GM18498 (cell line): ENCODE results near the gene CPE.
A peak's percentile ranks its signal among the peaks of the same experiment; 100 is the strongest.

ENCODE experiments used
- ATAC-seq: cut with Tn5 transposase; IDR thresholded peaks from one replicate; pipeline ENCODE4 v1.9.1; 2021; ENCODE audit warnings: mild to moderate bottlenecking, moderate library complexity; ENCODE audit not compliant: unreplicated experiment

The CPE gene

DNA sequence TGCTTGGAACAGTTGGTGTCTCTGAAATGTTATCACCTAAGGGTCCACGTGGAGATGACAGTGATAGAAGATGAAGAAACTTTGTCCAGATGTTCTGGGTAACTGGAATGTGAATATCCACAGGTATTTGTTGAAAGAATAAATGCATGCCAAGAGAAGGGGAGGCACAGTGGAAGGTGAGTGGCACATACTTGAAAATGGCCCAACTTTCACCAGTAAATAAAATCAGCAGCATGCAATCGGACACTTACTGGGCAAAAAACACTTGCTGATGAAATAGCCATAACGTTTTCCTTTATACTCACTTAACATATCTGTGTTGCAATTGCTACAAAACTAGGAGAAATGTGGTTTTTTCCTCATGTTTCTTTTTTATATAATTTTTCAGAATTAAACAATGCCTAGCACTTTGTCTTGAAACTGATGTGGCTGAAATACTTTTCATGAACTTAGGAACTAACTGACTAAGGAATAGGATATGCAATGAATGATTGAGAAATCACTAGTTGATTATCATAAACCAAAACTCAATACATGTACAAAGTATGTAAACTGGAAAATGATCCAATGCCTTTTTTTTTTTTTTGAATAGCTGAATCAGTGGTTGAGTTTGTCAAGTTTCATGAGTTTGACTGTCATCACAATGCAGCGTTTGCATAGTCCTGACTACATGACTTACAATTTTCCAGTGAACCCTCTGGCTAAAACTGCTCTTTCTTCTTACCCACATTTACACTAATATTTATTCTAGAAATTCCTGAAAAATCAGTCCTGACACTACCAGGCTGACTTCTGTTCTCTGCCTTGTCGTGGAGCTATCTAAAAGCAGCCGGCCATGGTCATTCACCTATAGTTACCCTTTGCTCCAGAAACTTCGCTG is 127.4 kb downstream of the CPE start:
- ATAC-seq, result no peak

DNA sequence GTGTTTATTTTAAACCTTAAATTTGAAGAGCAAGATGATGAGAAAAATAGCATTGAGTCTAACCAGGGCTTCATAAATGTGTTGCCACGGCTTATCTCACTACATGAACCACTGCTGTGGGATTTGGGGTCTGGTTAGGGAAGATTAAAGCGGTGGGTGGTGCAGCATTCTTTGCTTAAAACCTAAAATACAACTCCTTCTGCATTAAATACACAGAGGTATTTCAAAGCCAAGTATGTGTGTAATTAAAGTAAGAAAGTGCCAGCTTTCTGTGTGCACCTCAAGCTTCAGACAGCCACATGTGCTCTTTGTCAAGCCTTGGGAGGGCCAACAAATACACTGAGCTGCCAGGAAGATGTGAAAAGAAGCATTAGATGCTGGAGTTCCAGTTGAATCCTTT is 128.0 kb downstream of the CPE start:
- ATAC-seq, result no peak

DNA sequence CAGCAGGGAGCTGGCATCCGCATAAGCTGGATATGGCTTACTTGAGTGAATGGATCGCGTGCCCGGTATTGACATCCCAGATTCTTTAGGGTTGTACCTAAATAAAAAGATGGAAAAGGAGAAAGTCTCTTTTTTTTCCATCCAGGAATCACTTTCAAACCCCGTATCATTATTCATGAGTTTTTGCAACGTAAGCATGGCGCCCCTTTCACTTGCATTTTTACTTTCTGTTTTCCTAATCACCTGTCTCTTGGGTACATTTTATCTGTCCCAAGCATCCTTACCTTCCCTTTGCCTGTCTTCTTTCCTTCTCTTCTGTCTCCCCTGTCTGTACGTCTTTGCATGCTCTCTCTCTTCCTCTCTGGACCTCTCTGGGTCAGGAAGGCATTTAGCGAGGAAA is 128.6 kb downstream of the CPE start:
- ATAC-seq, result no peak

DNA sequence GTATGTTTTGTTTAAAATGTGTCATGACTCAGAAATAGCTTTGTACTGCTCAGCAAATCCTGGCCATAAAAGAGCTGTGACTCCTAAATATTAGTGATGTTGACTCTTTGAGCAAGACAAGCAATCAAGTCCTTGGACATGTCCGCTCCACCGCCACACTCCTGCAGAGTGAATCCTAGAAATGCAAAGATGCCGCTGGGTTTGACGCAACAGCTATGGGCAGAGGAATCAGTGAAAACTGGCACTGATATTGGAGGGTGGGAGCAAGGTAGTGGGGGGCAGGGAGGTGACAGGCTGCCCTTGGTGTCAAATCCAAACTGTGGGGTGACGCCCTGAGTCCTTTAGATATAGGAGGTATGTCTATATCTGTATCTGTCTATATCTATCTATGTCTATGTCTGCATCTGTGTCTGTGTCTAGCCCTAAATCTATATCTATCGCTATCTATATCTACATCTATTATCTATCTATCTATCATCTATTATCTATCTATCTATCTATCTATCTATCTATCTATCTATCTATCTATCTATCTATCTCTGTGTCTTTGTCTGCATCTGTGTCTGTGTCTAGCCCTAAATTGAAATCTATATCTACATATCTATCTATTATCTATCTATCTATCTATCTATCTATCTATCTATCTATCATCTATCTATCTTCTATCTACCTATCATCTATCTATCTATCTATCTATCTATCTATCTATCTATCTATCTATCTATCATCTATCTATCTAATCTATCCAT is 129.7 kb downstream of the CPE start:
- ATAC-seq, result no peak

DNA sequence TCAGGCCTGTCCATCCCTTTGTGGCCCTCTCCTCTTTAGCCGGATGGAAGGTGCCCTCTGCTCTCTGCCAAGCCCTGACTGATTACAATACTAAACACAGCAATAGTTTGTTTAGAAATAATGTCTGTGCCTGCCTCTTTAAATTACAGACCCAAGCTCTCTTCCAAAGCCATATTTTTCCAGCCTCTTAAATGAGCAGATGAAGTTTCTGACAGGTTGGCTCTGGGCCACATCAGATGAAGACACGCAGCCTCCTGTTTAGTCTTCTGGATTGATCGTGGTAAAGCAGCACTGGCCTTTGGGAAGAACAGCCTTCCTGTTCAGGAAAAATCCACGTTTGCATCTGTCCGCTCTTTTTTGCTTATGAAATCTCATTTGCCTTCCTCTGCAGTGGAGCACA is 133.6 kb downstream of the CPE start:
- ATAC-seq, result no peak

- ATAC-seq, result no peak
Measured at GRCh38 chr4:165514739-165515138, 135.9 kb downstream of the CPE start.

- ATAC-seq, result no peak
Measured at GRCh38 chr4:165515201-165515600, 136.4 kb downstream of the CPE start.

DNA sequence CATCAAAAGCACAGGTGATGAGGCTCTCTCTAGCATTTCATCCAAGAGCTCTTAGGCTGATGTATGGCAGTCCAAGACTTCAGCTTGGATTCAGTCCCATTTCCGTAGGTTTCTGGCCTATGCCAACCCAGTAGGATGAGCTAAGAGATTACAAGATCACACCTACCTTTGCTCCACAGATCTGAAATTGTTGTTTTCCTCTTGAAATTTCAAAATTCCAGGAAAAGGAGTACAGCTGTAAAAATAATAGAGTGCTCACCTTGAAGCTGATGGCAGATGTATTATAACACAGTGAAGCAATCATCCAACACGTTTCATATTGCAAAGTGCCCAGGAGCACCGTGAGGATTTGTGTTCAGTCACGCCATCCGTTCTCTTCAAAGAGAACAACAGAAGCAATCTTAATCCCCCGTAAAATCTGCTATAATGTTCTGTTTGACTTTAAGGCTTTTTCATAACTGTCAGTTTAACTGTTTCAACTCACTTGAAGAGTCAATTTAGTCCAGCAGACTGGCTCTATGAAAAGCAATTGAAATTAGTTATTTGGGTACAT is 137.5 kb downstream of the CPE start:
- no peak for ATAC-seq

GRCh38 chr4:165517216-165517615 is 138.4 kb downstream of the CPE start:
- ATAC-seq, result no peak

GRCh38 chr4:165518024-165518616 is 139.3 kb downstream of the CPE start:
- ATAC-seq, result no peak

GRCh38 chr4:165518686-165519085 is 139.9 kb downstream of the CPE start:
- ATAC-seq, result no peak

DNA sequence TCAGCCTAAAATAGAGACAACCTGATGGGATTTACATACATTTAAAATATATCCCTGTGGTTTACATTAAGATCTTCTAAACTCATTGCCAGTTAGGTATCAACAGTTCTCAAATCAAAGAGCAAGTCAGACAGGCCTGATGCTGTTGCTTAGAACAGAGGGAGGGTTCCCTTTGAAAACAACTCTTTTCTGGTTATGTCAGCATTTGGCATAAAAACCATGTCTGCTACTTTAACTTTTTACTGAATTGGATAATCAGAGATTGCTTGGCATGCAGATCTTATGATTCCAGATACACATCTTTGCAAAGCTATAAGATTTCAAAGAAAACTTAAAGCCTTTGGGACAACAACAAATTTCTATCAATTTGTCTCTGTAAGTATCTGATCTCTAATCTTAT is 140.8 kb downstream of the CPE start:
- ATAC-seq, result no peak

DNA sequence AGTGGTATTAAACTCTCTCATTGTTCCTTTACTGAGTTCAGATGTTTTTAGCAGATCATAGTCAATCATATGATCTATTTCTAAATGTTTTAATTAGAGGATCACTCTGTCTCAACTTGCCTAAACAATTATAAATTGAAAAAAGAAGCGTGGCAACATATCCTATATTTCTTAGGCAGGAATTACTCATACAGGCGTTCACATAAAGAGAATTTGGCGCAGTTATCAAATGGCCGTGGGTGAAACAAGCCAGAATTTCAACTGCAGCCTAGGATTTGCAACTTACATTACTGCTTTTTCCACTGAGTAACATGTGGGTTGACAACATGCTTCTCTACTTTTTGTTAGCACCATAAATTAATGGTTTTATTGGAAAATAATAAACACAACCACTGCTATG is 141.3 kb downstream of the CPE start:
- no peak for ATAC-seq

DNA sequence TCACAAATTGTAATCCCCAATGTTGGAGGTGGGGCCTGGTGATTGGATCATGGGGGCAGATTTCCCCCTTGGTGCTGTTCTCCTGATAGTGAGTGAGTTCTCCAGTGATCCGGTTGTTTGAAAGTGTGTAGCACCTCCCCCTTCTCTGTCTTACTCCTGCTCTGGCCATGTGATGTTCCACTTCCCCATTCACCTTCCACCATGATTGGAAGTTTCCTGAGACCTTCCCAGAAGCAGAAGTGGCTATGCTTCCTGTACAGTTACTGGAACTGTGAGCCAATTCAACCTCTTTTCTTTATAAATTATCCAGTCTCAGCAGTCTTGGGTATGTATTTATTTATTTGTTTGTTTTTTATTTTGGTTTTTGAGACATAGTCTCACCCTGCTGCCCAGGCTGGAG is 143.2 kb downstream of the CPE start:
- no peak for ATAC-seq

- no peak for ATAC-seq
Measured at GRCh38 chr4:165524532-165525190, 145.9 kb downstream of the CPE start.

- ATAC-seq, result no peak
Measured at GRCh38 chr4:165532976-165533375, 154.2 kb downstream of the CPE start.

DNA sequence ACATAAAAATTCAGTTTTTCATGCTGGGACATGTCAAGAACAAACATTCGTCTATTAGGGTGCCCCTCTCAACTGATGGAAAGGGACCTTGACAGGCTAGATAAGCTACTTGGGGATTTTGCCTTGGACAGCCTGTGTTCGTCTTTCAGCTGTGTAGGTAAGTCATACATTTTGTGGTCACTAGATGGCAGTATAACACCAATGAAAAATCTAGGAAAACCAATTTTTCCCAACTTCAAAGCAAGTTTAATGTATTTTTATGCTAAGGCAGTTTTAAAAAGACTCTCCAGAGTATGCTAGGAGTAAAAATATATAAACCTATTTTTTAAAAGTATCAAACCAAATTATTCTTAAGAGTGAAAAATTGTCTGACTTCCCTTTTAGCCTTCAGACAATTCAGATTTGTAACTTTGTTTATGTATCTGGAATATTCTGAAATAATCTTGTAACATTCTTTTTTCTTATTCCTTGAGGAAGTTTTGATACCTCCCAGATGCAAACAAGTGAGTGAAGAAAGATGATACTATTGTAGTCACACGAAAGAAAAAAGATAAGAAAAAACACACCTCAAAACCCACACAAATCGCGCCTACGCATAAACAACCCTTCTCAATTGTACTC is 158.3 kb downstream of the CPE start:
- peak; percentile 60 for ATAC-seq

GRCh38 chr4:165539801-165540200 is 161.0 kb downstream of the CPE start:
- ATAC-seq, result no peak

DNA sequence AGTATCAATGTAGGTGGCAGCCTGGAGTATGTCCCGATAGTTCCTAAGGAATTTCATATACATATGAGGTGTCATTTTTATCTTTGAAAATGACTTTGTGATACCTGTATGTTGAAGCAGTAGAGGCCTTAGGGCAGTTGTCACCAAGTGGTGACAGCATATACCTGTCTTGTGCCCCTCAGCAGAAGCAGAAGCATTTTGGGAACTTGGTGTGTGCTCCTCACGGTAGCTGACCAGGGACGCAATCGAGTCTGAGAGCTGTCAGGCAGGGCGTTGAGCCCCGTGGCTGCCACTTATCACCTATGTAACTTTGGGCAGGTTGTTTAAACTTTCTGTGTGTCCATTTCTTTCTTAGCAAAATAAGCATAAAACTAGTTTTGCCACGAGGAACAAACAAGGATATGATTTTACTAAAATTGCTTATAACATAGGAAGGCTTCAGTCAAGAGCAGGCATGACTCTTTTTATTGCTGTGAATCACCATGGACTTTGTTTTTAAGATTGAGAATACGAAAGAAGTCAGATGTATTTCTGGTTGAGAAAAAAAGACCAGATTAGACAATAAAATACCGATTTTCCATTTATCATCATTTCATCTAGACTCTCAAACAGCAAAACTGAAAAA is 161.5 kb downstream of the CPE start:
- ATAC-seq, result no peak

GRCh38 chr4:165541851-165542459 is 163.1 kb downstream of the CPE start:
- ATAC-seq, result no peak
